OCI-LY7 (cell line): ENCODE data around the gene MOGAT3. TPM values are rescaled to one million over a fixed set of nuclear protein-coding genes. Genes with fewer than 3 reads are reported as not detected.

Source experiments
- BruUV-seq: library from RNA; stranded (reverse); fragments of 400-500 nt; replicated peaks from 2 replicates; lab custom pipeline; 2021; lab: Mats Ljungman, UMichigan
- CTCF ChIA-PET: fragments of 300-600 bp; sonication (Branson Sonifier 250); formaldehyde crosslinking; loops from one replicate; lab custom pipeline; 2022; ENCODE audit warnings: antibody characterized with exemption; ENCODE audit not compliant: unreplicated experiment; lab: Charles Lee
- POLR2A ChIA-PET: fragments of 300-600 bp; sonication (Branson Sonifier 250); formaldehyde crosslinking; loops from one replicate; lab custom pipeline; 2022; ENCODE audit warnings: antibody characterized with exemption; lab: Charles Lee
- DNase-seq: peaks from one replicate; pipeline ENCODE4 v3.0.0-alpha.2; 2015; ENCODE audit warnings: low spot score
- H2AFZ ChIP-seq: fragments of 200-600 bp; sonication (generic), shearing (Covaris generic); 2 replicates; pipeline ENCODE4 v1.6.1; 2014; ENCODE audit warnings: mild to moderate bottlenecking, antibody characterized with exemption, low read length, moderate library complexity
- H3K27ac ChIP-seq: fragments of 200-600 bp; sonication (generic); 2 replicates; pipeline ENCODE4 v1.5.1; 2014; ENCODE audit warnings: mixed run types, low read depth, mild to moderate bottlenecking, moderate library complexity, low read length, inconsistent platforms; ENCODE audit not compliant: poor library complexity, severe bottlenecking
- H3K36me3 ChIP-seq: fragments of 200-600 bp; sonication (generic); 2 replicates; pipeline ENCODE4 v1.6.1; 2014; ENCODE audit warnings: mild to moderate bottlenecking, antibody characterized with exemption, low read length, moderate library complexity, mixed read lengths; ENCODE audit not compliant: insufficient read depth
- H3K4me1 ChIP-seq: fragments of 200-600 bp; sonication (generic); 2 replicates; pipeline ENCODE4 v1.5.1; 2014; ENCODE audit warnings: mild to moderate bottlenecking, low read length; ENCODE audit not compliant: insufficient read depth, poor library complexity, severe bottlenecking
- H3K4me2 ChIP-seq: fragments of 200-600 bp; sonication (generic); 2 replicates; pipeline ENCODE4 v1.6.1; 2014; ENCODE audit warnings: mild to moderate bottlenecking, low read length
- H3K4me3 ChIP-seq: fragments of 200-600 bp; sonication (generic); 2 replicates; pipeline ENCODE4 v1.5.1; 2014; ENCODE audit warnings: mild to moderate bottlenecking, low read depth, low read length; ENCODE audit not compliant: poor library complexity, severe bottlenecking
- H3K79me2 ChIP-seq: fragments of 200-600 bp; sonication (generic); 2 replicates; pipeline ENCODE4 v1.6.1; 2016; ENCODE audit warnings: low read depth, mild to moderate bottlenecking, low read length, moderate library complexity, mixed read lengths; ENCODE audit not compliant: insufficient read depth
- H3K9me2 ChIP-seq: fragments of 200-600 bp; sonication (generic); 2 replicates; pipeline ENCODE4 v1.6.1; 2016; ENCODE audit warnings: mild to moderate bottlenecking, low read length, mixed read lengths; ENCODE audit not compliant: insufficient read depth
- H3K9me3 ChIP-seq: fragments of 200-600 bp; sonication (generic); 2 replicates; pipeline ENCODE4 v1.6.1; 2014; ENCODE audit warnings: mild to moderate bottlenecking, mixed run types, low read length, mixed read lengths
- H4K20me1 ChIP-seq: fragments of 200-600 bp; sonication (generic); 2 replicates; pipeline ENCODE4 v1.6.1; 2014; ENCODE audit warnings: mild to moderate bottlenecking, antibody characterized with exemption, low read length, moderate library complexity, mixed read lengths; ENCODE audit not compliant: insufficient read depth
- CTCF ChIP-seq: fragments of 200-600 bp; sonication (generic); conservative IDR thresholded peaks from 2 replicates; pipeline ENCODE4 v1.5.1; 2014; ENCODE audit warnings: mild to moderate bottlenecking, antibody characterized with exemption, low read length, moderate library complexity, mixed read lengths
- EZH2phosphoT487 ChIP-seq: fragments of 200-600 bp; sonication (generic); IDR thresholded peaks from 2 replicates; pipeline ENCODE4 v1.6.1; 2018; ENCODE audit warnings: low read depth, borderline replicate concordance, mild to moderate bottlenecking, mixed run types, antibody characterized with exemption, low read length, moderate library complexity, mixed read lengths
- intact Hi-C: fragments of 100-400 bp; cut with micrococcal nuclease; formaldehyde crosslinking; loops from one replicate; pipeline ENCODE4 v1.10.0; 2022; ENCODE audit not compliant: unreplicated experiment
- total RNA-seq, 2 experiments: library from RNA; depleted of rRNA in 1 of 2; stranded (reverse); fragments of >200 nt in 1 of 2; shearing (Covaris generic) in 1 of 2; gene quantifications; 2 replicates each; pipeline ENCODE4 v1.2.3, GENCODE V29; 2014 to 2022

Gene MOGAT3
- total RNA-seq, 2 experiments from 2014 or later = not detected

GRCh38 chr7:101168412-101169049, 32.3 kb downstream of the MOGAT3 start:
- intact Hi-C loops = loop anchor here (1.0 kb wide), 1 partner anchor 24 kb away; no protein-coding TSS in a partner anchor
- no peak for DNase-seq

DNA sequence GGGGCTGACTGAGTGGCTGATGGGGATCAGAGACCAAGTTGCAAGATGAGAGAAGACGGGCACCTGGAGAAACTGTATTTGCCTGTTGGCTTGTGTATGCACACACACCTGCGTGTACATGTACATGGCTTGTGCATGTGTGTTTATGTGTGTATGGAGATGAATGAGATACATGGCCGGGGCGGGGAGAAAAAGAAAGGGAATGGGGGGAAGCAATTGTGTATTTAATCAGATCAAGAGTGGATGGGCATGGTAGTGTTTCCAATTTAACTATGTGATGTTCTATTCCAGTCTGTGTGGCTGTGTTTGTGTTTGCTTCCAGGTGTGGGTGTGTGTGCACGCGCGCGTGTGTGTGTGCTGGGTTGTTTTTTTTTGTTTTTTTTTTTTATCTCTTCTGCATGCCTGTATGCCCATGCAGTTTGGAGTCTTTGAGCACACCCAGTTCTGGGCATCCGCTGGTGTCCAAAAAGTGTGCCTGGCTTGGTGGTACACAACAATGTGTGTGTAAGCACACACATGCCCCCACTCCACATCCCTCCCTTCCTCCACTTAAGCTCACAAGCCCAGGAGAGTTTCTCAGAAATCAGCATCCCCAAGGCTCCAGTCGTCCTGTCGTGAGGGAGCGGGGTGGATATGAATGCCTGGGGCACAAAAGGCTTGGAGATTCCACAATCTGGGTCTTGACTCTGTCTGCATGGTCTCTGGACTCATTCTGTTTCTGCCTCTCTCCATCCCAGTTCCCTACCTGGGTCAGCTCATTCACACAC, 33.0 kb downstream of the MOGAT3 start:
- H3K4me2 ChIP-seq = no peak overlapping the region
- intact Hi-C loops = no loop called here

More at GRCh38 chr7:101168412-101169049, 32.3 kb downstream of the MOGAT3 start:
- H4K20me1 ChIP-seq = no peaks in the 10 kb centered on the region
- peaks cover 20% of the 10 kb centered on the region for H3K4me1 ChIP-seq
- no peak overlapping the region for H3K4me2 ChIP-seq
- no TSS peak for BruUV-seq
- H3K36me3 ChIP-seq = no peaks in the 10 kb centered on the region
- POLR2A ChIA-PET = interaction anchor here (0.6 kb wide), 1 partner anchor 136 kb away, joined by 4 read pairs; no protein-coding TSS in a partner anchor
- no peak overlapping the region for H2AFZ ChIP-seq
- CTCF ChIA-PET = no interaction called here
- no peak overlapping the region for H3K27ac ChIP-seq
- no peak overlapping the region for H3K4me3 ChIP-seq
- TF ChIP-seq CTCF = no peak
- H3K9me3 ChIP-seq = no peaks in the 10 kb centered on the region
- H3K9me2 ChIP-seq = no peaks in the 10 kb centered on the region
- no peaks in the 10 kb centered on the region for H3K79me2 ChIP-seq

DNA sequence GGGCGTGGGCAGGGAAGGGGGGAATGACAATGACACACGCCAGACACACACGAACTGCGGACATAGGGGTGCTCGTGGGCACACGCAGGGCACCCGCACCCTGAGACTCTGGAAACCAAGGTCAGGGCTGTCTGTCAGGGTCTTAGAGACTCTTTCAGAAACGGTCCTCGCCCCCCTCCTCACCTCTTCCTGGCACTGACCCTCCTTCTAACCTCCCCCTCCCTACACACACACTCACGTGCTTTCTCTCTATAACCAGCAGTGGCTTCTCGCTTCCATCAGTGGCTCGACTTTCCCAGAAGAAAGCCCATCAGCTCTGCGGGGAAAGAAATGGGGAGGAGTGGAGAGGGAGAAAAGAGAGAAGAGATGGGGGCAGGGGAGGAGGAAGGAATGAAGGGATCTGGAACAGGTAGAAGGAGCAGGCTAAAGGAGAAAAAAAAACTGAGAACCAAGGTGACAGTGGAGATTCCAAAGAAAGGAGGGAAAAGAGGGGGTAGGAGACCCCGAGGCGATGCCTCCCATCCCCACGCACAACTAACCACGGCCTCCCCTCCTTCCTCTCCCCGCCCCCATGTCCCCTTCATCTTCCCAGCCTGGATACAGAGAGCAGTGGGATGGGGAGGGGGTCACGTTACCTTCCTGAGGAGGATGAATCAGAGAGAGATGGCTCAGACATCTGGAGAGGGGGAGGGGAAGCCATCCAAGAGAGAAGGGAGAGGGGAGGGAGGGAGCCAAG, 33.8 kb downstream of the MOGAT3 start:
- Histone ChIP-seq H3K79me2 (no peaks in the 10 kb centered on the region), H3K9me3 (no peaks in the 10 kb centered on the region), H3K9me2 (no peaks in the 10 kb centered on the region), H3K4me2 (no peak overlapping the region), H3K27ac (no peak overlapping the region), H3K4me3 (no peak overlapping the region), H3K36me3 (no peaks in the 10 kb centered on the region), H2AFZ (no peak overlapping the region), H4K20me1 (no peaks in the 10 kb centered on the region), H3K4me1 (peaks cover 25% of the 10 kb centered on the region)
- no peak for DNase-seq
- no TSS peak for BruUV-seq
- intact Hi-C loops = no loop called here
- CTCF ChIA-PET = no interaction called here
- no peak for TF ChIP-seq CTCF
- no peak for TF ChIP-seq EZH2phosphoT487
- POLR2A ChIA-PET = no interaction called here

More for the DNA sequence above, 33.0 kb downstream of the MOGAT3 start:
- no peak for DNase-seq
- Histone ChIP-seq H3K36me3 (no peaks in the 10 kb centered on the region), H3K9me2 (no peaks in the 10 kb centered on the region), H3K9me3 (no peaks in the 10 kb centered on the region), H4K20me1 (no peaks in the 10 kb centered on the region), H3K79me2 (no peaks in the 10 kb centered on the region), H3K4me1 (peaks cover 17% of the 10 kb centered on the region), H2AFZ (no peak overlapping the region), H3K27ac (no peak overlapping the region), H3K4me3 (no peak overlapping the region)
- BruUV-seq = no TSS peak
- POLR2A ChIA-PET = no interaction called here
- TF ChIP-seq EZH2phosphoT487 = no peak
- CTCF ChIA-PET = no interaction called here
